ENCODE results near the gene NADSYN1.

Gene NADSYN1

GRCh38 chr11:71456831-71457230 is 3.8 kb downstream of the NADSYN1 start:
- TF ChIP-seq CTCF (conservative IDR thresholded peaks at IDR 0.05; ENCODE audit: low read depth, low read length) = no peak
- no peak for DNase-seq (ENCODE audit: low read depth)
- H3K4me3 ChIP-seq (ENCODE audit: low read length) = no peak overlapping the region

GRCh38 chr11:71458146-71459070 is 5.4 kb downstream of the NADSYN1 start:
- no peak for TF ChIP-seq CTCF (conservative IDR thresholded peaks at IDR 0.05; ENCODE audit: low read depth, low read length)
- H3K4me3 ChIP-seq (ENCODE audit: low read length) = no peak overlapping the region
- no peak for DNase-seq (ENCODE audit: low read depth)

- DNase-seq (ENCODE audit: low read depth) = no peak
- no peak overlapping the region for H3K4me3 ChIP-seq (ENCODE audit: low read length)
- TF ChIP-seq CTCF (conservative IDR thresholded peaks at IDR 0.05; ENCODE audit: low read depth, low read length) = no peak
These were observed 6.2 kb downstream of the NADSYN1 start for GRCh38 chr11:71459076-71459766.

- no peak for DNase-seq (ENCODE audit: low read depth)
- TF ChIP-seq CTCF (conservative IDR thresholded peaks at IDR 0.05; ENCODE audit: low read depth, low read length) = no peak
- no peak overlapping the region for H3K4me3 ChIP-seq (ENCODE audit: low read length)
These were observed 6.8 kb downstream of the NADSYN1 start for GRCh38 chr11:71459767-71460320.

GRCh38 chr11:71461696-71462095 is 8.7 kb downstream of the NADSYN1 start:
- no peak for TF ChIP-seq CTCF (conservative IDR thresholded peaks at IDR 0.05; ENCODE audit: low read depth, low read length)
- DNase-seq (ENCODE audit: low read depth) = no peak
- H3K4me3 ChIP-seq (ENCODE audit: low read length) = no peak overlapping the region

- no peak overlapping the region for H3K4me3 ChIP-seq (ENCODE audit: low read length)
- DNase-seq (ENCODE audit: low read depth) = no peak
- no peak for TF ChIP-seq CTCF (conservative IDR thresholded peaks at IDR 0.05; ENCODE audit: low read depth, low read length)
These were observed 9.7 kb downstream of the NADSYN1 start for GRCh38 chr11:71462726-71463125.

Measured in retinal pigment epithelial cell (primary cell).